Rectal smooth muscle tissue (tissue), 1 donor: ENCODE data around the gene KRT80.

Experiments
- H3K27ac ChIP-seq: one replicate; pipeline ENCODE4 v1.7.0; 2013; ENCODE audit warnings: low read depth, low read length, inconsistent platforms
- H3K27me3 ChIP-seq: one replicate; pipeline ENCODE4 v1.7.0; 2013; ENCODE audit warnings: low read length; ENCODE audit not compliant: control insufficient read depth, insufficient read depth
- H3K36me3 ChIP-seq: one replicate; pipeline ENCODE4 v1.7.0; 2013; ENCODE audit warnings: low read length; ENCODE audit not compliant: control insufficient read depth, insufficient read depth
- H3K4me1 ChIP-seq: one replicate; pipeline ENCODE4 v1.7.0; 2013; ENCODE audit warnings: low read length; ENCODE audit not compliant: control insufficient read depth, insufficient read depth
- H3K4me3 ChIP-seq: one replicate; pipeline ENCODE4 v1.7.0; 2013; ENCODE audit warnings: low read length
- H3K9ac ChIP-seq: one replicate; pipeline ENCODE4 v1.7.0; 2013; ENCODE audit warnings: low read length

The KRT80 gene

GRCh38 chr12:52184813-52185212 lies 7.0 kb downstream of the KRT80 start:
- H3K9ac ChIP-seq = no peak overlapping the region
- no peaks in the 10 kb centered on the region for H3K27me3 ChIP-seq
- H3K36me3 ChIP-seq = no peaks in the 10 kb centered on the region
- H3K4me3 ChIP-seq = no peak overlapping the region
- H3K27ac ChIP-seq = no peak overlapping the region
- H3K4me1 ChIP-seq = peaks cover 6% of the 10 kb centered on the region

- Histone ChIP-seq H3K4me1 (peaks cover 6% of the 10 kb centered on the region), H3K9ac (no peak overlapping the region), H3K4me3 (no peak overlapping the region), H3K27me3 (no peaks in the 10 kb centered on the region), H3K27ac (no peak overlapping the region), H3K36me3 (no peaks in the 10 kb centered on the region)
Observed at GRCh38 chr12:52183971-52184370, 7.8 kb downstream of the KRT80 start.

- H3K27ac ChIP-seq = no peak overlapping the region
Observed at GRCh38 chr12:52183544-52183910, 8.3 kb downstream of the KRT80 start.

DNA sequence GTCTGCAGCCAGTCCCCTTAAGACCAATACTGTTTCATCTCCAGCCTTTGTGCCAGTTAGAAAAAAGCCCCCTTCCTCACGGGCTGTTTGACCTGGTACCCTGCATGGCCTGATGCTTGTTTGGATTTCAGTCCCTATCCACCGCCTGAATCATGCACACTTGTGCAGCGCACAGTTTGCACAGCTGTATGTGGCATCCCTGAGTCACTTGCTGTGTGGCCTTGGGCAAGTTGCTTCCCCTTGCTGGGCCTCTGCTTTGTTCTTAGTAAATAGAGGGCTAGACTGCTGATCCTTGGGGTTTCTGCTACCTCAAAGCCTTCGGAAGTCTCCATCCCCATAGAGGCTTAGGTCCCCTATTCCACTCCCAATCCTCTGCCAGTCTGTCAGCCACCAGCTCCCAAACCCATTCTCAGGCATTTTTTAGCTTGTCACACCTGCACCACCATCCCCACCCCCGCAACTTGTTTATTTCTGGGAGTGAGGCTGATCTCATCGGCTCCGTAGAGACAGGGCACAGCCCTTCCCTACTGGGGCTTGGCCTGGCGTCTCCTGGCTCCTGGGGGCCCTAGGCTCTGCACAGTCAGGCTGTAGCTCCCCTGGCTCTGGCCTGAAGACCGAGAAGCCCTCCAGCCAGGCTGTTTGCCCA lies 8.8 kb downstream of the KRT80 start:
- Histone ChIP-seq H3K4me3 (no peak overlapping the region), H3K27me3 (no peaks in the 10 kb centered on the region), H3K4me1 (peaks cover 6% of the 10 kb centered on the region), H3K27ac (no peak overlapping the region), H3K36me3 (no peaks in the 10 kb centered on the region), H3K9ac (no peak overlapping the region)

More at GRCh38 chr12:52183544-52183910, 8.3 kb downstream of the KRT80 start:
- Histone ChIP-seq H3K4me3 (no peak overlapping the region), H3K27me3 (no peaks in the 10 kb centered on the region), H3K4me1 (peaks cover 6% of the 10 kb centered on the region), H3K36me3 (no peaks in the 10 kb centered on the region), H3K9ac (no peak overlapping the region)

- Histone ChIP-seq H3K9ac (no peak overlapping the region), H3K36me3 (no peaks in the 10 kb centered on the region), H3K4me1 (peaks cover 6% of the 10 kb centered on the region), H3K27ac (no peak overlapping the region), H3K27me3 (no peaks in the 10 kb centered on the region), H3K4me3 (no peak overlapping the region)
Observed at GRCh38 chr12:52182384-52182783, 9.4 kb downstream of the KRT80 start.

- H3K4me3 ChIP-seq = no peak overlapping the region
Observed at GRCh38 chr12:52181746-52182145, 10.1 kb downstream of the KRT80 start.

DNA sequence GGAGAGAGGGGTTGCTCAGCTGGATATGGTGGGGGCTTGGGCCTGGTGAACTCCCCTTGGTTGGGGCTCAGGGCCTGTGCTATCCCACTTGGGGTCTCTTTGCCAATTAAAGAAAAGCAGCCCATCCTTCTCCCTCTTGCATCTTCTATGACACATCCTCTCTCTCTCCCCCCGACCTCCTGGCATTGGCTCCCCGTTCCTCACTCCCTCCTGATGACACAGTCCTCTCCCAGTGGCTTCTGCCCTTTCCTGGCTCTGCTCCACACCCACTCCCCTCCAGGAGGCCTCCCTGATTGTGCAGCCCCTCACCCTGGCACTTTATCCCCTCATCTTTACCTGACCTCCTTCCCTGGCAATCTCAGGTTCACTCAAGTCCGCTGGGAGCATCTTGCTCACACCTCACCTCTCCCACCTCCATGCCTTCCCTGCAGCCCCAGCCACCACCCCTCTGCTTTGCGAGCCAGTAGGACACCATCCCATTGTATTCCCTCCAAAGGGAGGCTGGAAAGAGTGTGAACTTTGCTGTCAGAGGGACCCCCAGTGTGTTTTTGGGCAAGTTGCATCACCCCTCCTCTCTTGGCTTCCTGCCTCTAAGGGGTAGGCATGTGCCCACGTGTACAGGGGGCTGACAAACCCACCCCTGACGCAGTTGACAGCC lies 10.7 kb downstream of the KRT80 start:
- Histone ChIP-seq H3K9ac (no peak overlapping the region), H3K4me3 (no peak overlapping the region), H3K4me1 (peaks cover 6% of the 10 kb centered on the region)

More at GRCh38 chr12:52181746-52182145, 10.1 kb downstream of the KRT80 start:
- Histone ChIP-seq H3K27ac (no peak overlapping the region), H3K4me1 (peaks cover 6% of the 10 kb centered on the region), H3K36me3 (no peaks in the 10 kb centered on the region), H3K9ac (no peak overlapping the region), H3K27me3 (no peaks in the 10 kb centered on the region)

DNA sequence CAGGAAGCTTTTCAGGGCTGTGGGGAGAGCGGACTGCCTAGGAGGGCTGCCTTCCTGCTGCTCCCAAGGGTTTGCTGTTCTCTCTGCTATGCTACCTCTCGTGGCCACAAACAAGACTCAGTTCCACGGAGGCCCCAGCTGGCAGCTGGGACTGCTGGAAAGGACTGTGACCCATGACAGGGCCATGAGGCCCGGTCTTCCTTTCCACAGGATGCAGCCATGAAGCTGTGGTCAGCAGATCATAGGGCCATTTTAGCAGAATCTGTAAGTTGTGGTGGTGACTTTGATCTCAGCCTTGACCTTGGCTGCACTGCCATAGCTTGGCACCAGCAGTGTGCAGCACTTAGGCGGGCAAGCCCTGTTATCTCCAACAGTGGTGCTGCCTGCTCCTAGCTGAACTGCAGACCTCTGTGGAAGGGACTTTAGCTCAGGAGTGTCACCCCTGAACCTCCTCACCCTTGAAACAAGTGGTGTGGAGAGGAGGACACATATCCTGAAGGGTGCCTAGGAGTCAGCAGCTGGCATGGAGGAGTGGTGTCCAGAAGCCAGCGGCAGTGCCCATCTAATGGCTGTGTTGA lies 12.3 kb downstream of the KRT80 start:
- Histone ChIP-seq H3K4me1 (peaks cover 6% of the 10 kb centered on the region), H3K36me3 (no peaks in the 10 kb centered on the region), H3K9ac (no peak overlapping the region), H3K27me3 (no peaks in the 10 kb centered on the region), H3K27ac (no peak overlapping the region), H3K4me3 (no peak overlapping the region)

More for the DNA sequence above, 10.7 kb downstream of the KRT80 start:
- no peaks in the 10 kb centered on the region for H3K27me3 ChIP-seq
- no peak overlapping the region for H3K27ac ChIP-seq
- H3K36me3 ChIP-seq = no peaks in the 10 kb centered on the region

GRCh38 chr12:52178984-52179383 lies 12.8 kb downstream of the KRT80 start:
- Histone ChIP-seq H3K27me3 (no peaks in the 10 kb centered on the region), H3K4me1 (peaks cover 6% of the 10 kb centered on the region), H3K9ac (no peak overlapping the region), H3K36me3 (no peaks in the 10 kb centered on the region), H3K4me3 (no peak overlapping the region), H3K27ac (peak overlapping the region; percentile 38)

- H3K9ac ChIP-seq = no peak overlapping the region
- no peaks in the 10 kb centered on the region for H3K27me3 ChIP-seq
- H3K36me3 ChIP-seq = no peaks in the 10 kb centered on the region
- peaks cover 4% of the 10 kb centered on the region for H3K4me1 ChIP-seq
- H3K4me3 ChIP-seq = no peak overlapping the region
- H3K27ac ChIP-seq = peak overlapping the region; percentile 38
Observed at GRCh38 chr12:52178443-52178842, 13.4 kb downstream of the KRT80 start.

GRCh38 chr12:52175371-52176350 lies 16.2 kb downstream of the KRT80 start:
- Histone ChIP-seq H3K9ac (no peak overlapping the region), H3K27ac (no peak overlapping the region)

GRCh38 chr12:52173526-52173925 lies 18.3 kb downstream of the KRT80 start:
- H3K9ac ChIP-seq = no peak overlapping the region
- no peak overlapping the region for H3K4me3 ChIP-seq
- no peak overlapping the region for H3K27ac ChIP-seq
- H3K27me3 ChIP-seq = no peaks in the 10 kb centered on the region
- H3K4me1 ChIP-seq = no peaks in the 10 kb centered on the region
- H3K36me3 ChIP-seq = no peaks in the 10 kb centered on the region

More at GRCh38 chr12:52175371-52176350, 16.2 kb downstream of the KRT80 start:
- Histone ChIP-seq H3K27me3 (no peaks in the 10 kb centered on the region), H3K4me1 (no peaks in the 10 kb centered on the region), H3K4me3 (no peak overlapping the region), H3K36me3 (no peaks in the 10 kb centered on the region)
